HepG2 (cell line): Measurements from ENCODE around the gene FAM221B. TPM values are rescaled to one million over a fixed set of nuclear protein-coding genes. Genes with fewer than 3 reads are reported as not detected.

ENCODE experiments used
- ATF1 ChIP-seq: IDR thresholded peaks from 2 replicates; pipeline ENCODE4 v1.6.1; 2016; ENCODE audit warnings: mild to moderate bottlenecking, control low read depth
- ATF4 ChIP-seq, 2 experiments: fragments of 450-650 bp in 1 of 2; sonication (generic) in 1 of 2; formaldehyde crosslinking; IDR thresholded peaks; 2 replicates each; pipeline versions ENCODE4 v1.5.0 to v1.8.0; 2020 to 2022; ENCODE audit warnings: mild to moderate bottlenecking in 1 of 2, missing genetic modification reagents in 1 of 2
- CHCHD3 ChIP-seq: sonication (generic); formaldehyde crosslinking; IDR thresholded peaks from 2 replicates; pipeline ENCODE4 v1.8.0; 2022; ENCODE audit warnings: mild to moderate bottlenecking, missing genetic modification reagents, moderate library complexity
- DR1 ChIP-seq: sonication (generic); formaldehyde crosslinking; IDR thresholded peaks from 2 replicates; pipeline ENCODE4 v1.8.0; 2021; ENCODE audit warnings: mild to moderate bottlenecking, missing genetic modification reagents, inconsistent platforms
- GATAD1 ChIP-seq: IDR thresholded peaks from 2 replicates; pipeline ENCODE4 v1.6.1; 2016; ENCODE audit warnings: missing genetic modification reagents, missing compliant biosample characterization
- HDAC1 ChIP-seq: sonication (generic); formaldehyde crosslinking; IDR thresholded peaks from 2 replicates; pipeline ENCODE4 v1.5.1; 2020; ENCODE audit warnings: mild to moderate bottlenecking, missing genetic modification reagents
- KLF16 ChIP-seq, 2 experiments: sonication (generic) in 1 of 2; formaldehyde crosslinking in 1 of 2; IDR thresholded peaks; 2 replicates each; pipeline versions ENCODE4 v1.6.1 to v1.8.0; 2016 to 2023; ENCODE audit warnings: missing genetic modification reagents in 2 of 2, missing compliant biosample characterization in 1 of 2
- MED13 ChIP-seq: sonication (generic); formaldehyde crosslinking; IDR thresholded peaks from 2 replicates; pipeline ENCODE4 v1.5.0; 2020; ENCODE audit warnings: missing genetic modification reagents
- NFKB2 ChIP-seq: sonication (generic); formaldehyde crosslinking; IDR thresholded peaks from 2 replicates; pipeline ENCODE4 v1.4.0; 2020; ENCODE audit warnings: missing genetic modification reagents, borderline replicate concordance
- RARA ChIP-seq: IDR thresholded peaks from 2 replicates; pipeline ENCODE4 v1.6.1; 2016; ENCODE audit warnings: missing genetic modification reagents, missing compliant biosample characterization
- RBFOX2 ChIP-seq: fragments of 200-400 bp; formaldehyde crosslinking; IDR thresholded peaks from 2 replicates; pipeline ENCODE4 v1.6.1; 2017; ENCODE audit warnings: low read depth, mild to moderate bottlenecking, low read length
- SP2 ChIP-seq: sonication (generic); formaldehyde crosslinking; IDR thresholded peaks from 2 replicates; pipeline ENCODE4 v1.5.1; 2020; ENCODE audit warnings: mild to moderate bottlenecking, missing genetic modification reagents
- SYNCRIP ChIP-seq: fragments of 200-400 bp; formaldehyde crosslinking; IDR thresholded peaks from 2 replicates; pipeline ENCODE4 v1.6.1; 2018; ENCODE audit warnings: mild to moderate bottlenecking, low read depth, low read length; ENCODE audit not compliant: insufficient read depth
- THAP11 ChIP-seq: IDR thresholded peaks from 2 replicates; pipeline ENCODE4 v1.6.1; 2016; ENCODE audit warnings: missing biosample characterization, missing genetic modification reagents
- TIGD3 ChIP-seq: sonication (generic); formaldehyde crosslinking; IDR thresholded peaks from 2 replicates; pipeline ENCODE4 v1.5.1; 2020; ENCODE audit warnings: mild to moderate bottlenecking, missing genetic modification reagents, borderline replicate concordance
- ZNF34 ChIP-seq: sonication (generic); formaldehyde crosslinking; IDR thresholded peaks from 2 replicates; pipeline ENCODE4 v1.4.0; 2020; ENCODE audit warnings: mild to moderate bottlenecking, missing genetic modification reagents, borderline replicate concordance
- ZNF570 ChIP-seq: sonication (generic); formaldehyde crosslinking; IDR thresholded peaks from 2 replicates; pipeline ENCODE4 v1.4.0; 2020; ENCODE audit warnings: mild to moderate bottlenecking, missing genetic modification reagents, borderline replicate concordance
- ZNF678 ChIP-seq: sonication (generic); formaldehyde crosslinking; IDR thresholded peaks from 2 replicates; pipeline ENCODE4 v1.4.0; 2020; ENCODE audit warnings: mild to moderate bottlenecking, missing genetic modification reagents
- ZNF704 ChIP-seq: sonication (generic); formaldehyde crosslinking; IDR thresholded peaks from 2 replicates; pipeline ENCODE4 v1.8.1; 2023; ENCODE audit warnings: mild to moderate bottlenecking, inconsistent platforms, moderate library complexity, missing genetic modification reagents, borderline replicate concordance
- ZNF709 ChIP-seq: sonication (generic); formaldehyde crosslinking; IDR thresholded peaks from 2 replicates; pipeline ENCODE4 v1.5.0; 2020; ENCODE audit warnings: mild to moderate bottlenecking, missing genetic modification reagents
- polyA plus RNA-seq, 8 experiments: library from polyadenylated mRNA; depleted of rRNA in 3 of 8; stranded (reverse) in 7 of 8; unstranded in 1 of 8; fragments of >200 nt; fragmentation: Illumina TruSeq in 4 of 8; extraction: Trizol in 4 of 8; gene quantifications; 2 replicates each; pipeline versions ENCODE4 v1.2.1 to v1.2.3, GENCODE V29; 2011 to 2016; ENCODE audit warnings: low read depth in 4 of 8, missing spikeins in 1 of 8, mixed read lengths in 1 of 8; ENCODE audit not compliant: insufficient read depth in 1 of 8
- total RNA-seq, 5 experiments: library from RNA; depleted of rRNA; stranded (reverse); fragments of >200 nt; fragmentation: Illumina TruSeq; extraction: Trizol; gene quantifications; 2 replicates each; pipeline ENCODE4 v1.2.3, GENCODE V29; 2016; ENCODE audit warnings: low read depth in 1 of 5
- TF ChIP-seq, protein P1 (sequence below): sonication (generic); formaldehyde crosslinking; IDR thresholded peaks from 2 replicates; pipeline ENCODE4 v1.5.1; 2020; ENCODE audit warnings: missing genetic modification reagents, mild to moderate bottlenecking, borderline replicate concordance

The FAM221B gene
- total and polyA plus RNA-seq, 2 of the 13 experiments (the other 11 are each of a cell fraction or from before 2014, with no cell fraction given) = not detected

GRCh38 chr9:35814106-35814840 is 14.3 kb downstream of the FAM221B start (continued):
- peak in 1 of 2 experiments; percentile 95; a peak in 2 of 4 replicates for TF ChIP-seq ATF4 (CRISPR knock-in tag; IDR thresholded peaks at IDR 0.05)
- TF ChIP-seq DR1 (CRISPR knock-in tag) = no peak
- TF ChIP-seq ZNF704 (CRISPR knock-in tag) = peak; percentile 47; the same call in 1 of the 2 replicates
- no peak; the same call in 1 of the 2 replicates for TF ChIP-seq THAP11 (CRISPR knock-in tag)
- no peak for TF ChIP-seq ZNF678 (CRISPR knock-in tag)
- TF ChIP-seq, protein P1, sequence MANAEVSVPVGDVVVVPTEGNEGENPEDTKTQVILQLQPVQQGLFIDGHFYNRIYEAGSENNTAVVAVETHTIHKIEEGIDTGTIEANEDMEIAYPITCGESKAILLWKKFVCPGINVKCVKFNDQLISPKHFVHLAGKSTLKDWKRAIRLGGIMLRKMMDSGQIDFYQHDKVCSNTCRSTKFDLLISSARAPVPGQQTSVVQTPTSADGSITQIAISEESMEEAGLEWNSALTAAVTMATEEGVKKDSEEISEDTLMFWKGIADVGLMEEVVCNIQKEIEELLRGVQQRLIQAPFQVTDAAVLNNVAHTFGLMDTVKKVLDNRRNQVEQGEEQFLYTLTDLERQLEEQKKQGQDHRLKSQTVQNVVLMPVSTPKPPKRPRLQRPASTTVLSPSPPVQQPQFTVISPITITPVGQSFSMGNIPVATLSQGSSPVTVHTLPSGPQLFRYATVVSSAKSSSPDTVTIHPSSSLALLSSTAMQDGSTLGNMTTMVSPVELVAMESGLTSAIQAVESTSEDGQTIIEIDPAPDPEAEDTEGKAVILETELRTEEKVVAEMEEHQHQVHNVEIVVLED (CRISPR knock-in tag) = 0 out of 2 replicates have a peak, but pooled peaks have one; percentile 17
- TF ChIP-seq RARA (CRISPR knock-in tag) = peak; percentile 86
- TF ChIP-seq ATF1 = no peak; the same call in 1 of the 2 replicates
- no peak for TF ChIP-seq SYNCRIP
- 0 out of 2 replicates have a peak, but pooled peaks have one; percentile 54 for TF ChIP-seq TIGD3 (CRISPR knock-in tag)
- TF ChIP-seq MED13 = 0 out of 2 replicates have a peak, but pooled peaks have one; percentile 18
- 0 out of 2 replicates have a peak, but pooled peaks have one; percentile 44 for TF ChIP-seq GATAD1 (CRISPR knock-in tag)
- TF ChIP-seq ZNF709 (CRISPR knock-in tag) = 0 out of 2 replicates have a peak, but pooled peaks have one; percentile 59
- TF ChIP-seq HDAC1 (CRISPR knock-in tag) = no peak; the same call in 1 of the 2 replicates
- TF ChIP-seq ZNF34 = 0 out of 2 replicates have a peak, but pooled peaks have one; percentile 32
- TF ChIP-seq NFKB2 (CRISPR knock-in tag) = peak; percentile 53
- peak in 1 of 2 experiments; percentile 32; a peak in 1 of 4 replicates for TF ChIP-seq KLF16 (CRISPR knock-in tag; IDR thresholded peaks at IDR 0.05)
- TF ChIP-seq CHCHD3 (CRISPR knock-in tag) = 0 out of 2 replicates have a peak, but pooled peaks have one; percentile 46
- TF ChIP-seq SP2 (CRISPR knock-in tag) = no peak
- no peak for TF ChIP-seq RBFOX2
- TF ChIP-seq ZNF570 (CRISPR knock-in tag) = no peak; the same call in 1 of the 2 replicates
